HepG2 (cell line): Measurements from ENCODE around the gene SEPTIN5. TPM values are rescaled to one million over a fixed set of nuclear protein-coding genes. Genes with fewer than 3 reads are reported as not detected.

Experiments used
- HNF4G ChIP-seq, 2 experiments: sonication (generic) in 1 of 2; formaldehyde crosslinking in 1 of 2; IDR thresholded peaks; 2 replicates each; pipeline versions ENCODE4 v1.4.0 to v1.6.1; 2011 to 2020; ENCODE audit warnings: borderline replicate concordance in 2 of 2, low read depth in 2 of 2, mild to moderate bottlenecking in 2 of 2, low read length in 1 of 2, missing genetic modification reagents in 1 of 2, moderate library complexity in 1 of 2
- HNRNPLL ChIP-seq: fragments of 200-400 bp; formaldehyde crosslinking; IDR thresholded peaks from 2 replicates; pipeline ENCODE4 v1.6.1; 2017; ENCODE audit warnings: mild to moderate bottlenecking, low read depth, low read length; ENCODE audit not compliant: poor library complexity, severe bottlenecking
- KDM5B ChIP-seq: sonication (generic); formaldehyde crosslinking; IDR thresholded peaks from 2 replicates; pipeline ENCODE4 v1.4.0; 2020; ENCODE audit warnings: missing genetic modification reagents, mild to moderate bottlenecking, borderline replicate concordance
- ZBTB7B ChIP-seq: sonication (generic); formaldehyde crosslinking; IDR thresholded peaks from 2 replicates; pipeline ENCODE4 v1.4.0; 2020; ENCODE audit warnings: missing genetic modification reagents
- polyA plus RNA-seq, 8 experiments: library from polyadenylated mRNA; depleted of rRNA in 3 of 8; stranded (reverse) in 7 of 8; unstranded in 1 of 8; fragments of >200 nt; fragmentation: Illumina TruSeq in 4 of 8; extraction: Trizol in 4 of 8; gene quantifications; 2 replicates each; pipeline versions ENCODE4 v1.2.1 to v1.2.3, GENCODE V29; 2011 to 2016; ENCODE audit warnings: low read depth in 4 of 8, missing spikeins in 1 of 8, mixed read lengths in 1 of 8; ENCODE audit not compliant: insufficient read depth in 1 of 8
- total RNA-seq, 5 experiments: library from RNA; depleted of rRNA; stranded (reverse); fragments of >200 nt; fragmentation: Illumina TruSeq; extraction: Trizol; gene quantifications; 2 replicates each; pipeline ENCODE4 v1.2.3, GENCODE V29; 2016; ENCODE audit warnings: low read depth in 1 of 5
- TF ChIP-seq, protein P1 (sequence below): IDR thresholded peaks from 2 replicates; pipeline ENCODE4 v1.6.1; 2012; ENCODE audit warnings: inconsistent platforms
- TF ChIP-seq, protein P2 (sequence below): sonication (generic); formaldehyde crosslinking; IDR thresholded peaks from 2 replicates; pipeline ENCODE4 v1.4.0; 2020; ENCODE audit warnings: missing genetic modification reagents
- TF ChIP-seq, protein P3 (sequence below): sonication (generic); formaldehyde crosslinking; IDR thresholded peaks from 2 replicates; pipeline ENCODE4 v1.8.1; 2023; ENCODE audit warnings: mild to moderate bottlenecking, missing genetic modification reagents
- TF ChIP-seq, protein P4 (sequence below): sonication (generic); formaldehyde crosslinking; IDR thresholded peaks from 2 replicates; pipeline ENCODE4 v1.9.0; 2021; ENCODE audit warnings: missing genetic modification reagents, mild to moderate bottlenecking, borderline replicate concordance

The SEPTIN5 gene
- total and polyA plus RNA-seq, 2 of the 13 experiments (the other 11 are each of a cell fraction or from before 2014, with no cell fraction given): 0.33 TPM; not detected in 1

DNA sequence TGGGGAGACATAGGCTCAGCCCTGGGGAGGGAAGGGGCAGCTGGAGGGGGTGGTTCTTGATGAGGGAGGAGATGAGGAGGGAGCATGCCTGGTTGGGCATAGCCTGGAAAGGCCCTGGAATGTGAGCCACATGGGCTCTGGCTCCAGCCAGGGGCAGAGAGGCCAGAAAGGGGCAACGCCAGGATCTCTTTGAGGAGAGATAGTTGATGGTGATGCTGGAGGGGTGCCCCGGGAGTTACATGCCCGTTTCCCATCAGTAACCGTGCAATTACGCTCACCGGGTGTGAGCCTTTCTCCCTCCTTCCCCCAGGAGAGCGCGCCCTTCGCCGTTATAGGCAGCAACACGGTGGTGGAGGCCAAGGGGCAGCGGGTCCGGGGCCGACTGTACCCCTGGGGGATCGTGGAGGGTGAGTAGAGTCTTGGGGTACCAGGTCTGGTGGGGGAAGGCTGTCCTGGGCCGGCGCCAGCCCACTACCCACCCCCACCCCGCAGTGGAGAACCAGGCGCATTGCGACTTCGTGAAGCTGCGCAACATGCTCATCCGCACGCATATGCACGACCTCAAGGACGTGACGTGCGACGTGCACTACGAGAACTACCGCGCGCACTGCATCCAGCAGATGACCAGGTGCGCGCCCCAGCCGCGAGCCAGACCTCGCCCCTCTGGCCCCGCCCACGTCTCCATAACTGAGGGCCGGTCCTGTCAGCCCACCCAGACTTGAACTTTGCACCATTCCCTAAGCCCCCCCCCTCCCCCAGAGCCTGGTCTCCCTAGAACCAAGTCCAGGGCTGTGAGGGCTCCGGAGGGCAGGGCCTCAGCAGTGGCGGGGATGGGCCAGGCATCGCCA, 7.3 kb downstream of the SEPTIN5 start (continued):
- TF ChIP-seq, protein P1, sequence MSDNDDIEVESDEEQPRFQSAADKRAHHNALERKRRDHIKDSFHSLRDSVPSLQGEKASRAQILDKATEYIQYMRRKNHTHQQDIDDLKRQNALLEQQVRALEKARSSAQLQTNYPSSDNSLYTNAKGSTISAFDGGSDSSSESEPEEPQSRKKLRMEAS: peak; percentile 18; the same call in 1 of the 2 replicates
- TF ChIP-seq KDM5B (CRISPR knock-in tag): 0 out of 2 replicates have a peak, but pooled peaks have one; percentile 23
- TF ChIP-seq, protein P2, sequence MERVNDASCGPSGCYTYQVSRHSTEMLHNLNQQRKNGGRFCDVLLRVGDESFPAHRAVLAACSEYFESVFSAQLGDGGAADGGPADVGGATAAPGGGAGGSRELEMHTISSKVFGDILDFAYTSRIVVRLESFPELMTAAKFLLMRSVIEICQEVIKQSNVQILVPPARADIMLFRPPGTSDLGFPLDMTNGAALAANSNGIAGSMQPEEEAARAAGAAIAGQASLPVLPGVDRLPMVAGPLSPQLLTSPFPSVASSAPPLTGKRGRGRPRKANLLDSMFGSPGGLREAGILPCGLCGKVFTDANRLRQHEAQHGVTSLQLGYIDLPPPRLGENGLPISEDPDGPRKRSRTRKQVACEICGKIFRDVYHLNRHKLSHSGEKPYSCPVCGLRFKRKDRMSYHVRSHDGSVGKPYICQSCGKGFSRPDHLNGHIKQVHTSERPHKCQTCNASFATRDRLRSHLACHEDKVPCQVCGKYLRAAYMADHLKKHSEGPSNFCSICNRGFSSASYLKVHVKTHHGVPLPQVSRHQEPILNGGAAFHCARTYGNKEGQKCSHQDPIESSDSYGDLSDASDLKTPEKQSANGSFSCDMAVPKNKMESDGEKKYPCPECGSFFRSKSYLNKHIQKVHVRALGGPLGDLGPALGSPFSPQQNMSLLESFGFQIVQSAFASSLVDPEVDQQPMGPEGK (CRISPR knock-in tag): peak; percentile 55; the same call in 1 of the 2 replicates
- peak; percentile 35; the same call in 1 of the 2 replicates for TF ChIP-seq HNF4G (IDR thresholded peaks at IDR 0.05; ENCODE audit: borderline replicate concordance, low read depth, low read length)
- TF ChIP-seq HNF4G (CRISPR knock-in tag; IDR thresholded peaks at IDR 0.05; ENCODE audit: borderline replicate concordance, low read depth): no peak
- peak; percentile 79 for TF ChIP-seq HNRNPLL
- TF ChIP-seq, protein P3, sequence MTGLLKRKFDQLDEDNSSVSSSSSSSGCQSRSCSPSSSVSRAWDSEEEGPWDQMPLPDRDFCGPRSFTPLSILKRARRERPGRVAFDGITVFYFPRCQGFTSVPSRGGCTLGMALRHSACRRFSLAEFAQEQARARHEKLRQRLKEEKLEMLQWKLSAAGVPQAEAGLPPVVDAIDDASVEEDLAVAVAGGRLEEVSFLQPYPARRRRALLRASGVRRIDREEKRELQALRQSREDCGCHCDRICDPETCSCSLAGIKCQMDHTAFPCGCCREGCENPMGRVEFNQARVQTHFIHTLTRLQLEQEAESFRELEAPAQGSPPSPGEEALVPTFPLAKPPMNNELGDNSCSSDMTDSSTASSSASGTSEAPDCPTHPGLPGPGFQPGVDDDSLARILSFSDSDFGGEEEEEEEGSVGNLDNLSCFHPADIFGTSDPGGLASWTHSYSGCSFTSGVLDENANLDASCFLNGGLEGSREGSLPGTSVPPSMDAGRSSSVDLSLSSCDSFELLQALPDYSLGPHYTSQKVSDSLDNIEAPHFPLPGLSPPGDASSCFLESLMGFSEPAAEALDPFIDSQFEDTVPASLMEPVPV: no peak
- TF ChIP-seq, protein P4, sequence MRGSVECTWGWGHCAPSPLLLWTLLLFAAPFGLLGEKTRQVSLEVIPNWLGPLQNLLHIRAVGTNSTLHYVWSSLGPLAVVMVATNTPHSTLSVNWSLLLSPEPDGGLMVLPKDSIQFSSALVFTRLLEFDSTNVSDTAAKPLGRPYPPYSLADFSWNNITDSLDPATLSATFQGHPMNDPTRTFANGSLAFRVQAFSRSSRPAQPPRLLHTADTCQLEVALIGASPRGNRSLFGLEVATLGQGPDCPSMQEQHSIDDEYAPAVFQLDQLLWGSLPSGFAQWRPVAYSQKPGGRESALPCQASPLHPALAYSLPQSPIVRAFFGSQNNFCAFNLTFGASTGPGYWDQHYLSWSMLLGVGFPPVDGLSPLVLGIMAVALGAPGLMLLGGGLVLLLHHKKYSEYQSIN: no peak
- 0 out of 2 replicates have a peak, but pooled peaks have one; percentile 45 for TF ChIP-seq ZBTB7B (CRISPR knock-in tag)
